NT2/D1 (cell line): ENCODE data around the gene RSPRY1.

Experiments
- YY1 ChIP-seq: IDR thresholded peaks from 2 replicates; pipeline ENCODE4 v1.6.1; 2011; ENCODE audit not compliant: insufficient read length, insufficient read depth
- ZNF274 ChIP-seq: IDR thresholded peaks from 2 replicates; pipeline ENCODE4 v1.6.1; 2011; ENCODE audit warnings: mild to moderate bottlenecking, low read depth, low read length

DNA sequence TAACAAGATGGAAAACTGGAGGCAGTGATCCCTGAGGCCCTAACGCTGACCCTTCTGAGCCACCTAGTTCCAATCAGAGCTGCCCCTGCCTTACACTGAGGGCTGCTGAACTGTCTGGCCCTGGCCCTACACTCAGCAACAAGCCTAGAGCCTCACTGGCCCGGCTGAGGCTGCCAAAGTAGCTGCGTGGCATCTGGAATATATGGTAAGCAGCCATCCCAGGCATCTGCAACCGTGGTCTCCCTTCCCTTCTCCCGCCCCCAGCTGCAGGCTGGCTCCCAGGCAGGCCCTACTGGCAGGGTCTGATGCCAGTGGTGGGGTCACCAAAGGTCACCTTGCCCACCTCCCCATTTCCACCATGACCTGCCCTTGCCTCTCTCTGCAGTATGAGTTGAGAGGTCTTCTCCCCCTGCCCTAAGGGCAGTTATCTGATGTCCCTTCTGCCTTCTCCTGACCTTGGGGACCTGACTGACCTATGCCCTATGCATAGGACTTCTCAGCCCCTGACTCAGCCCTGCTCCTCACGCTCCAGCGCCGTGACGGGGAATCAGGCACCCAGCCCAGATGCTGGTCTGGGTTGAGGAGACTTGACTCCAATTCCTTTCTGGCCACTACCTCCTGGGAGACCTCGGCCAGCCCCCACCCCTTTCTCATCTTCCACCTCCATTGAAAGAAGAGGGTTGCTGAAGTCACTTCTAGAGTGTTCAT is 48.4 kb upstream of the RSPRY1 start:
- TF ChIP-seq YY1 (no peak), ZNF274 (no peak)
